NCI-H69 (cell line): ENCODE measurements around the gene DNASE1L3.

Source experiments
- DNase-seq: peaks from one replicate; lab custom pipeline; 2025; lab: John Stamatoyannopoulos, UW

DNASE1L3 gene

GRCh38 chr3:58161435-58162398 is 49.1 kb downstream of the DNASE1L3 start:
- peak; percentile 45 for DNase-seq

- no peak for DNase-seq
These were observed 50.4 kb downstream of the DNASE1L3 start for GRCh38 chr3:58160399-58160798.

DNA sequence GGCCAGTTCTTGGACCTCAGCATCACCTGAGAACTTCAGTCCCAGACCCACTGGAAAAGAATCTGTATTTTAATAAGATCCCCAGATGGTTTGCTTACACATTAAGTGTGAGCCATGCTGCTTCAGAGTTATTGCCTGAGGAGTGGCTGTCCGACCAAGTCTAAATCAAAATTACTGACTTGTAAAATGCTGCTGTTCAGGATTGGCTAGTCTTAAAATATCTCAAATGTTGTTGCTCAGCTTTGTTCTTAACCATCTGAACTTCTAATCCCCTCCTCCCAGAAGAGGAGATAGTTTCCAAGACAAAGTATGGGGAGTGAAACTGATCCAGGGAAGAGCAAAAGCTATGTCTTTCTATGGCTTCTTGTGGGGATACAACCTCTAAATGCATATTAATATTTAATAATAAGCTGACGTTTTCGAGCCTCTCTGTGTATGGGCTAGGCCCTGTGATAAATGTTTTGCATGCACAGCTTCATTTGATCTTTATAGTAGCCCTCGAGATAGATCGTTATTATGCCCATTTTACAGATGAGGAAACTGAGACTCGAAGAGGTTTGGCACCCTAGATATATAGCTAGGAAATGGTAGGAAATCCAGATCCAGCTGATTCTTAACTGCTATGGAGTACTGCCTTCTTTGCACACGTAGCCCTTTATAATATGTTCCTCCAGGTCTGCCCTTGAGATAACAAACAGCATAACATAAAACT is 52.2 kb downstream of the DNASE1L3 start:
- no peak for DNase-seq

- DNase-seq, result peak; percentile 52
These were observed 53.1 kb downstream of the DNASE1L3 start for GRCh38 chr3:58157700-58158099.

- no peak for DNase-seq
These were observed 54.9 kb downstream of the DNASE1L3 start for GRCh38 chr3:58155838-58156237.

- DNase-seq, result peak; percentile 25
These were observed 55.9 kb downstream of the DNASE1L3 start for GRCh38 chr3:58154626-58155449.

DNA sequence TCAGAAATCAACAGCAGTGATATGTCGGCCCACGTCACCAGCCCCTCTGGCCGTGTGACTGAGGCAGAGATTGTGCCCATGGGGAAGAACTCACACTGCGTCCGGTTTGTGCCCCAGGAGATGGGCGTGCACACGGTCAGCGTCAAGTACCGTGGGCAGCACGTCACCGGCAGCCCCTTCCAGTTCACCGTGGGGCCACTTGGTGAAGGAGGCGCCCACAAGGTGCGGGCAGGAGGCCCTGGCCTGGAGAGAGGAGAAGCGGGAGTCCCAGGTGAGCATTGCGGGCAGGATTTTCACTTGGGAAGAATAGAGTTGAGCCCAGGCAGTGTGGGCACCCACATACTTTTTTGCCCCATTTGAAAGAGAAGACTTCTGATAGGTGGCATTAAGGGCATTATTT is 57.4 kb downstream of the DNASE1L3 start:
- no peak for DNase-seq

- DNase-seq, result no peak
These were observed 58.4 kb downstream of the DNASE1L3 start for GRCh38 chr3:58152225-58153015.

DNA sequence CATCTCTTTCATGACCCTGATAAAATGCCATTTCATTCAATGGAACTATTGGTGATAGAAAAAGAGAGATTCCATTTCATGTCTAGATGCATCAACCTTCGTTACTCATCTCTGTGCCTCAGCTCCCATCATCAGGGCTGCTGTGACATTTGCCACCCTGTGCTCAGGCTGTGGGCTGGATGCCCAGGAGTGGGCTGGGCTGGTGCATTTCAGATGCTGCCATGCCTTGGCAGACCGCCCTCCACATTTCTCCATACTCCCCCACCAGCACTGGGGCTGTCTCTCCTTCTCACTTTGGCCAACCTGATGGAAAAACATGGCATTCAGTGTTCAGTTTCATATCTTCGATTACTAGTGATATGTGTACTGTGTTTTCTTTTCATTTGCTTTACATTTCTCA is 59.1 kb downstream of the DNASE1L3 start:
- no peak for DNase-seq

DNA sequence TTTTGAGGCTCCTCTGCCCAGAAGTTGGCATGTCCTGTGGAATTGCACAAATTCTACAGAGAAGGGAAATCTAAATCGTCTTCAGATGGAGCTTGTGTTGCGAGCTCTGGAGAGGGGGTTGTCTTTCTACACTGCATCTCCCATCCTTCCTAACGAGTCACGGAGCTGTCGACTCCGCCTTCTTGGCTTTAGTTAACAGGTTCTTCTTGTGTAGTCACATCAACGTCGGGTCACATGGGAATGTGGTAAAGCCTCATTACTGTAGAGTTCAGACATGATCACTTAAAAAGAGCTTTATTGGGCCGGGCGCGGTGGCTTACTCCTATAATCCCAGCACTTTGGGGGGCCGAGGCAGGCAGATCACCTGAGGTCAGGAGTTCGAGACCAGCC is 60.0 kb downstream of the DNASE1L3 start:
- no peak for DNase-seq

- no peak for DNase-seq
These were observed 60.5 kb downstream of the DNASE1L3 start for GRCh38 chr3:58150130-58150809.

DNA sequence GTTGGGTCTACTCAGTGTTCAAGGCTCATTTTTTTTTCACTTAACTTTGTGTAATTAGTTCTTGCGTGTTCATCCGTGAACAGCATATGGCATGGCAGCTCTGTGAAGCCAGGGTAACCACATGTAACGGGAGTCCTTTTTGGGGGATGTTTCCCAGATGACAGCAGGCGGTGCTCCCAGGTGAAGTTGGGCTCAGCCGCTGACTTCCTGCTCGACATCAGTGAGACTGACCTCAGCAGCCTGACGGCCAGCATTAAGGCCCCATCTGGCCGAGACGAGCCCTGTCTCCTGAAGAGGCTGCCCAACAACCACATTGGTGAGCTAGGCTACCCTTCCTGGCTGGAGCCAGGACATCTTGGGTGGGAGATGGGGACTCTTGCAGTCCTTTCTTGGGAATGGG is 62.7 kb downstream of the DNASE1L3 start:
- no peak for DNase-seq

DNA sequence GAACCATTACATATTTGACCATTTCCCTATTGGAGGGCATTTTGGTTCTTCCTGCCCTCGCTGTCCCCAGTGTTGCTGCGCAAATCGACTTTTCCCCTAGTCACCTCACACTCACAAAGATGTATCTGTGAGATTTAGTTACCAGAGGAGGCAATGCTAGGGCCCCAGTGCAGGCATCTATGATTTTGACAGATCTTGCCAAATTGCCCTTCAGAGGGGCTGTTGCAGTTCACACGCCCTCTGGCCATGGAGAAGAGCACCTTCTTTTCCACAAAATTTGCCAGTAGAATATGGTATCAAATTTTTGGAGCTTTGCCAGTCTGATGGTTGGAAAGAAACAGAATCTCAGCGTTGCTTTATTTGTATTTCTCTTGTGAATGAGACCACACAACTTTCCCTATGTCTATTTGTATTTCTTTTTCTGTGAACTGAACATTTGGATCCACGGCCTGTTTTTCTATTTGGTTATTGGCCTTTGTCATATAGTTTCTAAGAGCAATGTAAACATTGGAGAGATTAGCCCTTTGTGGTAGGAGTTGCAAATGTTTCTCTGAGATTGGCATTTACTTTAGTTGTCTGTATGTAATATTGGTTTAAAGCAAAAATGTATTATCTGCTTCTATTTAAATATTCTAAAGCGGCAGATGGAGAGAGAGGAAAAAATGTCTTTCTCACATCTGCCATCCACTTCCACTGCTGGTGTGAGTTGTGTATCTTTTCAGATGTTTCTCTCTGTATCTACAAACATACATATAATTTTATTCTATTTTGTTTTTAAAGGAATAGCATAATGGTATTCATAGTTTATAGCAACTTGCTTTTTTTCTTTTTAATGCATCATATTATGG is 66.1 kb downstream of the DNASE1L3 start:
- peak; percentile 55 for DNase-seq

DNA sequence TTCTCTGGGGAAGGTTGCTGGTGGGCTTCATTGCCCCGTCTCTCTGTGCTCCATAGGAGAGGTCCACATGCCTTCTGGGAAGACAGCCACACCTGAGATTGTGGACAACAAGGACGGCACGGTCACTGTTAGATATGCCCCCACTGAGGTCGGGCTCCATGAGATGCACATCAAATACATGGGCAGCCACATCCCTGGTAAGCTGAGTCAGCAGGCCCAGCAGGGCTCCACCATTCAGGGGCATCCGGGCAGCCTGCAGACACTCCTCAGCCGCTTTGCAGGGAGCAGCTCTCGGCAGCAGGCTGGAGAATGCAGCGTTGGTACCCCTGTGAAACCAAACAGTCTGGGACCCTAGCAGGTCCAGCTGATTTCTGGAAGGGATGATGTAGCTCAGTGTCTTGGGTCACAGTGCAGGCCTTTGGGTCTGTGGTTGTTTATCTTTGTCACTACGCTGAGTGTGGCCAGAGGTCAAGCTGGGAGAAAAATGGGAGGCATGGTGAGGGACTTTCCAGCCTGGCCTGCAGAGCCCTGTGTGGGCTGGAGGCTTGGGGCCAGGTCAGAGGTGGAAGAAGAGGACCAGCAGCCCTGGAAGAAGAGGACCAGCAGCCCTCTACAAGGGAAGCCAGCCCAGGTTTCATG is 67.2 kb downstream of the DNASE1L3 start:
- DNase-seq, result no peak
